ENCODE data around the gene ESM1. TPM values are rescaled to one million over a fixed set of nuclear protein-coding genes. Genes with fewer than 3 reads are reported as not detected.

ESM1 gene
- polyA plus RNA-seq, 4 donors, result 1.4 to 14.8 (median 8.5) TPM

DNA sequence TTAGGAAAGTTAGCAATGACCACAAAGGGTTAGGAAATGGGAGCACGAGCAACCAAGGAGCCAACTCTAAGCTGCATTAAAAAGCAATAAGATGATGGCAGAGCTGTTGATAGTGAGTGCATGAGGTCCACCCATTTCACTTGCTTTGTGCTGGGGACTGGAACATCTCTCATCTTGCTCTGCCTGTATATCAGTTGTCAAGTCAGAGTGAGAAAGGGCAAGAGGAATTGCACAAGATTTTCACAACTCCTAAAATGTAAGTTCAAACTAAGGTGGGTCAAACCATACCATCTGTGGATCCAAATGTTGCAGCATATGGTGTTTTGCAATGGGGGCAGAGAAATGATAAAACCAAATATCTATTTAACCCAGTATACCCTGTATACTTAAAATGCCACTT, 2.8 kb upstream of the ESM1 start:
- DNase-seq (ENCODE audit: low read depth in 4 of 4, low spot score in 3 of 4), result no peak

DNA sequence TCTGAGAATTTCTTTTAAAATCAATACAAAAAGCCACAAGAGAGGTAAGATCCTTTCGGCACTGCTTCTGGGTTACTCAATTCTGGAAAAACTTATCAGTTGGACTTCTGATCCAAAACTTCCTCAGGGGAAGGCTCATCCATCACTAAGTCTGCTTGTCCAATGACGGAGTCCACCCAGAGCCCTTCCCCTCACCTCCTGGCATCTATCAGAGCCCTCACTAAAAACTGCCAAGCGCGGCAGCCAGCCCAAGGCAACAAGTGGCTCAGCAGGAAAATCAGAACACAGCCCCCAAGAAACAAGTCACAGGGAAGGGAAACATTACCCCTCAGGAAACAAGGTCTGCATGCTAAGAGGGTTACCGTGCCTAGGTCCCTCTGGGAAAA, 869 bp upstream of the ESM1 start:
- no peak for DNase-seq (ENCODE audit: low read depth in 4 of 4, low spot score in 3 of 4)

DNA sequence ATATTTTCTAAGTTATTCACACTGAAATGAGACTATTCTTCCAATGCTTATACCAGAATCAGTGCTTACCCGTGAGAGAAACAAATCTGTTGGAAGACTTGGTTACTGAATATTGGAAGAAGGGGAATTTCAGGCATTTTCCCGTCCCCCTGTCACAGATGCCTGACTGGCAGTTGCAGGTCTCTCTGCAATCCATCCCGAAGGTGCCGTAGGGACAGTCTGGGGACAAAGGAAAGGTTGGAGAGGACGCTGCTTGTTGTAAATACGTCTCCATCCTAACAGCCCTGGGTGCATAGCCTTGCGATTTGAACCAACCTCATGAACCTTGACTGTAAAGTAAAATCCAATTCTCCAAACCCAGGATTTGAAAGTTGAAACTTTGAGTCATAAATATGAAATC, 3.5 kb downstream of the ESM1 start:
- no peak for DNase-seq (ENCODE audit: low read depth in 4 of 4, low spot score in 3 of 4)

DNA sequence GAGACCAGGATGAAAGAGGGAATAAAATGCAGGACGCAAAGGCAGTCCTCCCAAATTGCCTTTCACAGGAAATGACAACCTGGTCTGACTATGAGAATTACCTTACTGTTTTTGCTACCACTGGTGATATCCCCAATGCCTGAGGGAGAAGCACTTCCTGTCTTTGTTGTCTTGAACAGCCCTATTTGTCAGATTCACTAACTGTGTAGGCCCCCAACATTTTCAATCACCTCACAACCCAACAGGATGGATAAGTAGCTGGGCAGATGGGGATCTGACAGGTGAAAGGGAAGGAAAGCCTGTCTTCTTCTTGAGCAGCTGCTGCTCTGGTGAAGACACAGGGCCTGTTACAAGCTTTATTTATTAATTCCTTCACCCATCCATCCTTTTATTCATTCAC, 9.7 kb downstream of the ESM1 start:
- no peak for DNase-seq (ENCODE audit: low read depth in 4 of 4, low spot score in 3 of 4)

DNA sequence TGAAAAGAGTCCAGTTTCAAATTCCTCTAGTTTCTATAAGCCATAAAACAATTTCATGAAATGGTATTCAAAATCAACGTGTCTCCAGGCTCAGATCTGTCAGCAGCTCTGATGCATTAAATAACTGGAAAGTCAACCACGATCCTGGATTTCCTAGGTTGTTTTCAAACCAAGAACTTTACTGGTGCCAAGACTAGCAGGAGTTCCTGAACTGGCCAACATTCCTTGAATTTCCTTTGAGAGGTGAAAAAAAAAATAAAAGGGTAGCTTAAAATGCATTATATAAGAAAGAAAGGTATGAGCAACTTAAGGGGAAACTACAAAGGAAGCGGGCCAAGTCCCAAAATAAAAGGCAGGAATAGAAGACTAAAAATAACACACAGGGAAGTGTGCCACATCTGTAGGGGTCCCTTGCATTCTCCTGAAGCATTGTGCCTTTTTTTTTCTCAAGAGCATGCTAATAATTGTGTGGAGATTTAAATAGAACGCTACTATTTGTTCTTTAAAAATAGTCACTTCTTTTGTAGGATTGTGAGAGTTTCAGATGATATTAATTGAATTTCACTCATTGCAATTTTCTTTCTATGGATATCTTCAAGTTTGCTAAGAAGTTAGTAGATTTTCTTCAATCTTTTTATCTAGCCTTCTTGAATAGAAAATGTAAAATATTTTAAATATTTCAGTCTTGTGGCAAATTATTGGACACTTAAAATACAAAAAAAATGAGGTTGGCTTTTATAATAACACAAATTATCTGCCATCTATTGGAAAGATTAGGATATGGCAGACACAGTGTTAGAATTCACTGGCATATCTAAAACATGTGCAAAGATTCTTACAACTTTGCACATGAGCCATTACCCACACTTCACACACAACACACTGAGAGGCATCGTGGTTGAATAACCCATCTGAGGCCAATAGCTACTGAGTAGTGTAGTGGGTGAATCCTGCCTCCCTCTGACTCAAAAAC, 15.3 kb downstream of the ESM1 start:
- no peak for DNase-seq (ENCODE audit: low read depth in 4 of 4, low spot score in 3 of 4)

GRCh38 chr5:54969242-54969641, 16.2 kb downstream of the ESM1 start:
- DNase-seq (ENCODE audit: low read depth in 4 of 4, low spot score in 3 of 4), result no peak

DNA sequence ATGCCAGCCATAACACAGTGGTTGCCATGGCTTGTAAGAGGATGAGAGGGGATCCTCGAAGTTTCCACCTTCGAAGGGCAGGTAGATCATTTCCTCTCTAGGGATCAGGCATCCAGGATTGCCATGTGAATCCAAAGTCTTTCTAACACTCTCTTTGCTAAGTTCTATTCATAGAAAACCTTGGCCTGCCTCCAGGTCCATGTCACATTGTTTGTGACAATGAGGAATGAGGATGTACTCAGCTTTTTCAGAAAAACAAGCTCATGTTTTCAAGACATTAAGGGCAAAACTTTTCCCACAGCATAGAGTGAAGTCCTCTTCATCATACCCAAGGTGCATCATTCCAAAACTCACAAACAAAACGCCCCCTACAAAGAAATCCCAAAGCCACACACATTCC, 19.6 kb downstream of the ESM1 start:
- no peak for DNase-seq (ENCODE audit: low read depth in 4 of 4, low spot score in 3 of 4)

GRCh38 chr5:54964405-54964804, 21.0 kb downstream of the ESM1 start:
- DNase-seq (ENCODE audit: low read depth in 4 of 4, low spot score in 3 of 4), result no peak

DNA sequence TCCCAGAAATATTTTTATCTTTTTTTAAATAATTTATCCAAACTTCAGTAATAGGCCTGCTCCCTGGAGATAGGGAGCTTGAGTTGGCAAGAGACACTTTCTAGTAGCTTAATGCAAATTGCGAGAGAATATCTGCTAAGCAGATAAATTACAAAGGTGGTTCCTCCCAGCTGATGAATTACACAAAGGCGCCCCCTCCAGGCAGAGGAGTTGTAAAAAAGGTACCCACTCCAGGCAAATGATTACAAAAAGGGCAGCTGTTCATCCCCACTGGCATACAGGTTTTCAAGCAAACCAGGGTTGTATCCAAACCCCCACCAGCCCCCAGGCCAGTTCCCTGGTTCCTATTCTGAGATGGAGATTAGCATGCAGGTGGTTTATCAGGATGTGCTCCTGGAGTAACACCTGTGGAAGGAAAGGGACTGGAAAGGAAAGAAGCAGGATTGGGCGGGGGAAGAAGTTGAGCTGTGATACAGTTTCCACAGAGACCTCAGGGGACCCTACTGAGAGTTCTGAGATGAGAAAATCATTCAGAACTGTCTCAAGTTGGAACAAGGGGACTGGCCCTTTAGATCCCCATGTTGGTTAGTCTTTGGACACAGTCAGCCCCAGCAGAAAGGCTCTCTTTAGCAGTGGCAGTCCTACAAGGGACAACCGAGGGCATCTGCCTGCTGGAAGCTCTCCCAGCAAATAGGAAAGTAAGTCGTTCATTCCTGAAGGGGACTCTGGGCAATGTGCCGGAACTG, 25.5 kb downstream of the ESM1 start:
- DNase-seq (ENCODE audit: low read depth in 4 of 4, low spot score in 3 of 4), result no peak

DNA sequence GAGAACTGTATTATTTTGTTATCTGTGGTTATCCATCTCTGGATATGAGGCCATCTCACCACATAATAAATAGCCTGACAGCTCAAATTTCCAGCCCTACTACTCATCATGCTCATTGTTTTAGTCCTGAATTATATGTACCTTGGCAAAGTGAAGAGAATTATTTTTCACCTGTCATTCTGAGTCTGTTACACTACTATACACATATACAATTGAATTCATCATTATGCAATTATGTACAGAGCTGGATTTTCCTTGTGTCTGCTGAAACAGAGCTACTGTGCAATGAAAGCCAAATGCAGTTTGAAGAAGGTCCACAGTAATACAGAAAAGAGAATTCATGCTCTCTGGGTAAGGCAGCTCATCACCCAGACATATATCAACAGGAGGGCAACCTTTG, 28.5 kb downstream of the ESM1 start:
- no peak for DNase-seq (ENCODE audit: low read depth in 4 of 4, low spot score in 3 of 4)

- no peak for DNase-seq (ENCODE audit: low read depth in 4 of 4, low spot score in 3 of 4)
Observed at GRCh38 chr5:54947187-54947586, 38.2 kb downstream of the ESM1 start.

- no peak for DNase-seq (ENCODE audit: low read depth in 4 of 4, low spot score in 3 of 4)
Observed at GRCh38 chr5:54946306-54946819, 39.0 kb downstream of the ESM1 start.

DNA sequence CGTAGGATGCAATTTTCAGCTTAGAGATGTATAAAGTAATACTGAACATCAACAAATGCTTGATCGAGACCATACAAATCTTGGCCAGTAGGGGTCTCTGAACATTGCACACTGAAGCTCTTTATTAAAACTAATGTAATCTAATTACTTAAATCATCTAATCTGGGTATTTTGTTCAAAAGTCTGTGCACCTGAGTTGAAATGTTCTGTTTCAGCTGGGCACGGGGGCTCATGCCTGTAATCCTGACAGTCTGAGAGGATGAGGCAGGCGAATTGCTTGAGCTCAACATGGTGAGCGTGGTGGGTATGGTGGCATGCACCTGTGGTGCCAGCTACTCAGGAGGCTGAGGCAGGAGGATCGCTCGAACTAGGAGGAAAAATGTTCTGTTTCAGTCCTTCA, 41.0 kb downstream of the ESM1 start:
- DNase-seq (ENCODE audit: low read depth in 4 of 4, low spot score in 3 of 4), result peak in 3 of 4 donors; percentile 3 to 6 (median 4)

DNA sequence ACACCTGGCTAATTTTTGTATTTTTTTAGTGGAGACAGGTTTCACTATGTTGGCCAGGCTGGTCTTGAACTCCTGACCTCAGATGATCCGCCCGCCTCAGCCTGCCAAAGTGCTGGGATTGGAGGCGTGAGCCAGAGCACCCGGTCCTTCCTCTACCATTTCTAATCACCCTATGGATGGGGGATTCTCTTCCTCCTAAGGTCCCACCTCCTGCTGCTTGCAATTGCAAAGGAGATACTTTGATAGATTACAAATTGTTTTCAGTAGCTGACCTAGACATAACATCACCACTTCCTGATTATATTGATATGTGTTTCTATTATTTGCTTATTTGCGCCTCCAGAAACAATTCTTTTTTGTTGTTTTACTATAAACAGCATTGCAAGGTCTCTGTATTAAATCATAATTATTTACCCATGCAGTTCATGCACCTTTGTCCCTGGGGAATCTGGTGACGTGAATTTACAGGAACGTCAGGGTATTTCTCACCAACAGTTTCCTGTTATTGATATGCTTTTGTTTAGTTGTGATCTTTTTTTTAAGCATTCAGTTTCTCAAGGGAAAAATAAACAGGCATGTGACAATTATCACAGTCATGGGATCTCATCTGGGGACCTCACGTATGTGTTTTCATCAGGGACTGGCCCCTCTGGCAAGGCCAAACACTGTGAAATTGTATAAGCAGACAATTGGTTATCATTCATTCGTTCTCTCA, 43.2 kb downstream of the ESM1 start:
- no peak for DNase-seq (ENCODE audit: low read depth in 4 of 4, low spot score in 3 of 4)

DNA sequence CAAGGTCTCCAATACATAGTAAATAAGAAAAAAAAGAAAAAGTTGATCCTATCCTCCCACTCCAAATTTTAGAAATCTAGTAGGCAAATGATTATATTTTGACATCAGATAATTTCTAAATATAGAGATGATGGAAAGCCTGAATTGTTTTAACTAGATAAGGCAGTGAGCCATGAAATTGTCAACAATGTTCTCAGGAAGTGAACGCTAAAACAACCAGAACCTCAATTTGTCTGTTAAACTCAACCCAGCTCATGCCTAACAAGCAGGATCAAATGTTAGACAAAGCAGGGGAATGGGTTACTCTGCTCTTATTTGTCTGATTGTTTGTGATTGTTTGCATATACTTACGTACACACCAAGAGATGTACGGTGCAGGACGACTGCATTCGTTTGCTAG, 49.2 kb downstream of the ESM1 start:
- DNase-seq (ENCODE audit: low read depth in 4 of 4, low spot score in 3 of 4), result no peak

GRCh38 chr5:54932789-54933188, 52.6 kb downstream of the ESM1 start:
- DNase-seq (ENCODE audit: low read depth in 4 of 4, low spot score in 3 of 4), result no peak

GRCh38 chr5:54930736-54931135, 54.7 kb downstream of the ESM1 start:
- DNase-seq (ENCODE audit: low read depth in 4 of 4, low spot score in 3 of 4), result no peak

All from left renal pelvis (tissue), 4 donors.